GM12878 (cell line): Measurements from ENCODE around the gene CHAF1A. TPM values are rescaled to one million over a fixed set of nuclear protein-coding genes. Genes with fewer than 3 reads are reported as not detected.

Experiments used
- ATAC-seq: fragments of 200-7000 bp; cut with Tn5 transposase; 3 replicates; pipeline ENCODE4 v1.9.1; 2020; ENCODE audit warnings: mild to moderate bottlenecking, moderate library complexity
- BruUV-seq: library from RNA; stranded (reverse); fragments of 400-500 nt; replicated peaks from 2 replicates; lab custom pipeline; 2021; lab: Mats Ljungman, UMichigan
- CTCF ChIA-PET: fragments of 300-600 bp; sonication (Branson Sonifier 250); formaldehyde crosslinking; extraction: SDS; loops from one replicate; lab custom pipeline; 2021; ENCODE audit warnings: inconsistent platforms; lab: Yijun Ruan, JAX
- POLR2A ChIA-PET: fragments of 350-600 bp; formaldehyde crosslinking; extraction: SDS; loops from one replicate; lab custom pipeline; 2021; ENCODE audit warnings: inconsistent platforms; lab: Charles Lee
- RAD21 ChIA-PET: fragments of 300-600 bp; sonication (Branson Sonifier 250); formaldehyde crosslinking; loops from one replicate; lab custom pipeline; 2023; ENCODE audit warnings: antibody characterized with exemption; ENCODE audit not compliant: unreplicated experiment; lab: Charles Lee
- SMC1A ChIA-PET: fragments of 300-600 bp; sonication (Branson Sonifier 250); formaldehyde crosslinking; loops from one replicate; lab custom pipeline; 2023; ENCODE audit not compliant: unreplicated experiment, uncharacterized antibody; lab: Charles Lee
- DNase-seq: peaks from one replicate; pipeline ENCODE4 v3.0.0-alpha.2; 2011; ENCODE audit warnings: low read depth, low spot score
- FAIRE-seq: peaks from 3 replicates; lab custom pipeline; 2011; peaks lifted over from hg19 to GRCh38; lab: Jason Lieb, UNC
- H2AFZ ChIP-seq: 2 replicates; pipeline ENCODE4 v1.6.0; 2011; ENCODE audit warnings: low read depth, low read length, control low read depth; ENCODE audit not compliant: control insufficient read depth
- H3K27ac ChIP-seq: 2 replicates; pipeline ENCODE4 v1.5.1; 2011; ENCODE audit warnings: control low read depth; ENCODE audit not compliant: control insufficient read depth, insufficient read depth
- H3K27me3 ChIP-seq, 2 experiments: replicated peaks in 1 of 2; 2 replicates each; pipeline versions ENCODE4 v1.6.0 to v1.6.1; 2011; ENCODE audit warnings: low read length in 1 of 2; ENCODE audit not compliant: control insufficient read depth in 2 of 2, insufficient read depth in 2 of 2
- H3K36me3 ChIP-seq, 2 experiments: 2 replicates each; pipeline ENCODE4 v1.5.1; 2011; ENCODE audit warnings: low read length in 1 of 2; ENCODE audit not compliant: control insufficient read depth in 2 of 2, insufficient read depth in 2 of 2
- H3K4me1 ChIP-seq: 2 replicates; pipeline ENCODE4 v1.6.1; 2011; ENCODE audit warnings: mild to moderate bottlenecking, low read length, moderate library complexity, mixed read lengths; ENCODE audit not compliant: control insufficient read depth, insufficient read depth
- H3K4me2 ChIP-seq: 2 replicates; pipeline ENCODE4 v1.6.0; 2011; ENCODE audit warnings: control low read depth; ENCODE audit not compliant: control insufficient read depth, insufficient read depth
- H3K4me3 ChIP-seq: fragments of 200-600 bp; sonication (generic); 2 replicates; pipeline ENCODE4 v1.5.1; 2016
- H3K79me2 ChIP-seq: 2 replicates; pipeline ENCODE4 v1.6.0; 2011; ENCODE audit warnings: low read length; ENCODE audit not compliant: control insufficient read depth, insufficient read depth
- H3K9ac ChIP-seq: 2 replicates; pipeline ENCODE4 v1.8.0; 2011; ENCODE audit warnings: low read length, control low read depth, mixed read lengths; ENCODE audit not compliant: control insufficient read depth, insufficient read depth
- H3K9me3 ChIP-seq: replicated peaks from 3 replicates; pipeline ENCODE4 v1.5.1; 2011; ENCODE audit warnings: mild to moderate bottlenecking, low read length; ENCODE audit not compliant: control insufficient read depth, insufficient read depth
- H4K20me1 ChIP-seq: 2 replicates; pipeline ENCODE4 v1.6.0; 2011; ENCODE audit not compliant: control insufficient read depth, insufficient read depth
- ELK1 ChIP-seq: IDR thresholded peaks from 2 replicates; pipeline ENCODE4 v1.6.1; 2012; ENCODE audit warnings: low read depth, low read length, improper control_type of control experiment
- KAT2A ChIP-seq: conservative IDR thresholded peaks from 2 replicates; pipeline ENCODE4 v1.6.1; 2011; ENCODE audit warnings: low read depth, low read length; ENCODE audit not compliant: control insufficient read depth
- MYC ChIP-seq: IDR thresholded peaks from 2 replicates; pipeline ENCODE4 v1.6.1; 2011; ENCODE audit warnings: mild to moderate bottlenecking, low read length, moderate library complexity, inconsistent platforms; ENCODE audit not compliant: insufficient read depth, insufficient replicate concordance, insufficient read length, severe bottlenecking
- SIN3A ChIP-seq: IDR thresholded peaks from 2 replicates; pipeline ENCODE4 v1.6.1; 2012; ENCODE audit warnings: low read depth, low read length, improper control_type of control experiment
- SP1 ChIP-seq: IDR thresholded peaks from one replicate; pipeline ENCODE4 v1.6.1; 2011; ENCODE audit warnings: low read depth, low read length
- ZBTB33 ChIP-seq: fragments of 450-650 bp; IDR thresholded peaks from 2 replicates; pipeline ENCODE4 v1.6.1; 2017; ENCODE audit warnings: mild to moderate bottlenecking
- ZNF217 ChIP-seq: fragments of 450-650 bp; IDR thresholded peaks from 2 replicates; pipeline ENCODE4 v1.6.1; 2017; ENCODE audit warnings: antibody characterized with exemption, mild to moderate bottlenecking
- ZNF592 ChIP-seq: fragments of 450-650 bp; IDR thresholded peaks from 2 replicates; pipeline ENCODE4 v1.6.1; 2017; ENCODE audit warnings: mild to moderate bottlenecking, moderate library complexity
- WGBS: methylation state at CpG from one replicate; pipeline ENCODE4 v1.1.6; 2016; ENCODE audit warnings: low lambda C conversion rate; ENCODE audit not compliant: insufficient replicate concordance, insufficient coverage; ENCODE audit errors: missing lambda C conversion rate; 5-methylcytosine and 5-hydroxymethylcytosine counted together
- in situ Hi-C: fragments of 300-500 bp; cut with MboI; formaldehyde crosslinking; loops from 9 replicates; pipeline ENCODE4 v1.14.3; 2018; ENCODE audit warnings: mixed read lengths
- intact Hi-C: fragments of 100-400 bp; cut with micrococcal nuclease; formaldehyde crosslinking; loops from one replicate; pipeline ENCODE4 v1.14.2; 2022; ENCODE audit not compliant: unreplicated experiment
- polyA plus RNA-seq, 11 experiments: library from polyadenylated mRNA; depleted of rRNA in 4 of 11; unstranded in 6 of 11; stranded (reverse) in 5 of 11; fragments of >200 nt; fragmentation: Nextera tagmentation in 4 of 11; fragmentation: Illumina TruSeq in 1 of 11; extraction: Ambion mirVana in 4 of 11; extraction: Trizol in 1 of 11; gene quantifications; 1 replicate in 1 of 11; 2 replicates in 10 of 11; pipeline versions ENCODE4 v1.2.1 to v1.2.3, GENCODE V29; 2011 to 2016; ENCODE audit warnings: inconsistent platforms in 2 of 11, missing spikeins in 2 of 11, low read depth in 1 of 11
- total RNA-seq, 4 experiments: library from RNA; depleted of rRNA in 3 of 4; stranded (reverse); fragments of >200 nt in 3 of 4; fragmentation: Illumina TruSeq in 1 of 4; extraction: Trizol in 1 of 4; gene quantifications; 2 replicates each; pipeline versions ENCODE4 v1.2.1 to v1.2.3, GENCODE V29; 2013 to 2021

CHAF1A gene
- total and polyA plus RNA-seq, 10 of the 15 experiments (the other 5 are each of a cell fraction or from before 2014, with no cell fraction given), result 1.3 to 69.1 (median 34.2) TPM

GRCh38 chr19:4428326-4428975 is 26.0 kb downstream of the CHAF1A start:
- Histone ChIP-seq H4K20me1 (no peaks in the 10 kb centered on the region), H3K9me3 (no peaks in the 10 kb centered on the region), H2AFZ (no peak overlapping the region), H3K9ac (no peak overlapping the region), H3K4me2 (no peak overlapping the region), H3K4me1 (peaks cover 28% of the 10 kb centered on the region), H3K79me2 (no peaks in the 10 kb centered on the region), H3K27ac (no peak overlapping the region), H3K4me3 (no peak overlapping the region), H3K27me3 (no peaks in the 10 kb centered on the region), H3K36me3 (peaks cover 14 to 35% of the 10 kb centered on the region in 2 experiments; a peak in 3 of 4 replicates)
- RAD21 ChIA-PET, result no interaction called here
- intact Hi-C loops, result no loop called here
- no peak for FAIRE-seq
- no peak for DNase-seq
- SMC1A ChIA-PET, result no interaction called here
- 93% methylated on average over 20 of the region's 20 CpGs for WGBS
- TF ChIP-seq SP1 (no peak), KAT2A (no peak), SIN3A (no peak), ZNF217 (no peak), MYC (no peak), ZNF592 (no peak), ZBTB33 (no peak), ELK1 (no peak)
- POLR2A ChIA-PET, result no interaction called here
- in situ Hi-C loops, result no loop called here
- CTCF ChIA-PET, result no interaction called here
- ATAC-seq, result no peak
- no TSS peak for BruUV-seq
